HEK293 (cell line): ENCODE measurements around the gene RPA4.

Source experiments
- CTCF ChIA-PET: fragments of 350-600 bp; formaldehyde crosslinking; extraction: SDS; loops from one replicate; lab custom pipeline; 2021; ENCODE audit warnings: antibody characterized with exemption; lab: Yijun Ruan, JAX
- POLR2A ChIA-PET: fragments of 300-600 bp; formaldehyde crosslinking; extraction: SDS; loops from one replicate; lab custom pipeline; 2020; ENCODE audit warnings: antibody characterized with exemption, inconsistent platforms; lab: Yijun Ruan, JAX
- H3K27ac ChIP-seq: fragments of 200-500 bp; sonication (Bioruptor generic); 2 replicates; pipeline ENCODE4 v1.5.1; 2014; ENCODE audit warnings: low read depth, low read length, control low read depth, inconsistent platforms; ENCODE audit errors: extremely low read depth
- H3K36me3 ChIP-seq, 2 experiments: fragments of 200-500 bp in 1 of 2; sonication (Bioruptor generic) in 1 of 2; 1 replicate in 1 of 2; 2 replicates in 1 of 2; pipeline ENCODE4 v1.5.1; 2014 to 2017; ENCODE audit warnings: inconsistent platforms in 2 of 2, low read length in 2 of 2; ENCODE audit not compliant: control insufficient read depth in 2 of 2, insufficient read depth in 1 of 2
- H3K4me1 ChIP-seq: fragments of 200-500 bp; sonication (Bioruptor generic); 2 replicates; pipeline ENCODE4 v1.5.1; 2014; ENCODE audit warnings: mild to moderate bottlenecking, low read length, inconsistent platforms; ENCODE audit not compliant: control insufficient read depth, insufficient read depth
- H3K4me3 ChIP-seq: 2 replicates; pipeline ENCODE4 v1.5.1; 2011; ENCODE audit warnings: low read depth, mild to moderate bottlenecking, control low read depth, low read length, moderate library complexity
- H3K9me3 ChIP-seq: fragments of 200-500 bp; sonication (Bioruptor generic); 2 replicates; pipeline ENCODE4 v1.5.1; 2014; ENCODE audit warnings: low read depth, low read length, inconsistent platforms; ENCODE audit not compliant: control insufficient read depth, insufficient read depth
- CTCF ChIP-seq: fragments of 450-650 bp; formaldehyde crosslinking; IDR thresholded peaks from 2 replicates; pipeline ENCODE4 v1.5.1; 2016; ENCODE audit warnings: missing biosample characterization, missing genetic modification characterization
- PRDM2 ChIP-seq: fragments of 450-650 bp; formaldehyde crosslinking; IDR thresholded peaks from 2 replicates; pipeline ENCODE4 v1.5.1; 2016; ENCODE audit warnings: missing biosample characterization, missing genetic modification characterization, borderline replicate concordance
- SP2 ChIP-seq: fragments of 450-650 bp; formaldehyde crosslinking; IDR thresholded peaks from 2 replicates; pipeline ENCODE4 v1.5.1; 2016; ENCODE audit warnings: missing biosample characterization, missing genetic modification characterization
- TSHZ1 ChIP-seq: fragments of 450-650 bp; formaldehyde crosslinking; IDR thresholded peaks from 2 replicates; pipeline ENCODE4 v1.5.1; 2016; ENCODE audit warnings: missing biosample characterization, missing genetic modification characterization, borderline replicate concordance
- ZBTB7A ChIP-seq: fragments of 450-650 bp; formaldehyde crosslinking; IDR thresholded peaks from 2 replicates; pipeline ENCODE4 v1.5.1; 2016; ENCODE audit warnings: low read depth, missing biosample characterization, missing genetic modification characterization
- ZNF140 ChIP-seq: fragments of 450-650 bp; formaldehyde crosslinking; IDR thresholded peaks from 2 replicates; pipeline ENCODE4 v1.5.1; 2016; ENCODE audit warnings: missing biosample characterization, missing genetic modification characterization
- ZNF155 ChIP-seq: fragments of 450-650 bp; formaldehyde crosslinking; IDR thresholded peaks from 2 replicates; pipeline ENCODE4 v1.5.1; 2016; ENCODE audit warnings: missing biosample characterization, missing genetic modification characterization
- ZNF18 ChIP-seq: fragments of 450-650 bp; formaldehyde crosslinking; IDR thresholded peaks from 2 replicates; pipeline ENCODE4 v1.5.1; 2016; ENCODE audit warnings: missing biosample characterization, missing genetic modification characterization
- ZNF202 ChIP-seq: fragments of 450-650 bp; formaldehyde crosslinking; IDR thresholded peaks from 2 replicates; pipeline ENCODE4 v1.5.1; 2016; ENCODE audit warnings: missing biosample characterization, missing genetic modification characterization, borderline replicate concordance
- ZNF341 ChIP-seq: fragments of 450-650 bp; formaldehyde crosslinking; IDR thresholded peaks from 2 replicates; pipeline ENCODE4; 2016; ENCODE audit warnings: low read depth, missing biosample characterization, missing genetic modification characterization
- ZNF510 ChIP-seq: fragments of 450-650 bp; formaldehyde crosslinking; IDR thresholded peaks from 2 replicates; pipeline ENCODE4 v1.5.1; 2018; ENCODE audit warnings: mild to moderate bottlenecking, missing genetic modification characterization, missing biosample characterization; ENCODE audit not compliant: insufficient replicate concordance
- ZNF530 ChIP-seq: fragments of 450-650 bp; formaldehyde crosslinking; IDR thresholded peaks from 2 replicates; pipeline ENCODE4 v1.5.1; 2016; ENCODE audit warnings: low read depth, missing biosample characterization, missing genetic modification characterization
- ZNF610 ChIP-seq: fragments of 450-650 bp; formaldehyde crosslinking; IDR thresholded peaks from 2 replicates; pipeline ENCODE4 v1.5.1; 2016; ENCODE audit warnings: missing biosample characterization, missing genetic modification characterization, borderline replicate concordance
- ZNF639 ChIP-seq: fragments of 450-650 bp; formaldehyde crosslinking; IDR thresholded peaks from 2 replicates; pipeline ENCODE4 v1.5.1; 2016; ENCODE audit warnings: missing biosample characterization, missing genetic modification characterization
- ZNF658 ChIP-seq: fragments of 450-650 bp; formaldehyde crosslinking; IDR thresholded peaks from 2 replicates; pipeline ENCODE4; 2016; ENCODE audit warnings: missing biosample characterization, missing genetic modification characterization

The RPA4 gene

GRCh38 chrX:96861661-96862060 is 22.0 kb upstream of the RPA4 start (continued):
- TF ChIP-seq ZNF202 (tag by site-specific recombination) (no peak), ZNF18 (tag by site-specific recombination) (no peak), CTCF (tag by site-specific recombination) (no peak), ZNF658 (tag by site-specific recombination) (no peak), SP2 (tag by site-specific recombination) (no peak), ZNF140 (tag by site-specific recombination) (no peak)

GRCh38 chrX:96884027-96884426 is 319 bp downstream of the RPA4 start:
- Histone ChIP-seq H3K4me3 (no peak overlapping the region), H3K36me3 (peaks cover 0 to 6% of the 10 kb centered on the region in 2 experiments; a peak in 1 of 3 replicates), H3K27ac (no peak overlapping the region), H3K4me1 (no peaks in the 10 kb centered on the region), H3K9me3 (no peaks in the 10 kb centered on the region)
- TF ChIP-seq ZNF639 (tag by site-specific recombination) (no peak), ZNF341 (tag by site-specific recombination) (no peak), ZNF530 (tag by site-specific recombination) (no peak), ZNF610 (no peak), ZNF510 (no peak), PRDM2 (no peak), ZBTB7A (tag by site-specific recombination) (no peak), TSHZ1 (no peak), ZNF155 (tag by site-specific recombination) (no peak)
- ChIA-PET POLR2A (no interaction called here), CTCF (no interaction called here)
